K562 (cell line): ENCODE data around the gene ENDOD1. TPM values are rescaled to one million over a fixed set of nuclear protein-coding genes. Genes with fewer than 3 reads are reported as not detected.

ENCODE experiments used
- ATAC-seq: fragments of 200-7000 bp; cut with Tn5 transposase; 3 replicates; pipeline ENCODE4 v1.9.1; 2020; ENCODE audit warnings: moderate library complexity
- Bru-seq: library from RNA; stranded (reverse); fragments of 400-500 nt; gene quantifications from one replicate; lab custom pipeline; 2021; lab: Mats Ljungman, UMichigan
- BruChase-seq, 2 experiments: library from RNA; stranded (reverse); fragments of 400-500 nt; gene quantifications; one replicate each; lab custom pipeline; 2021; lab: Mats Ljungman, UMichigan
- BruUV-seq: library from RNA; stranded (reverse); fragments of 400-500 nt; replicated peaks from 2 replicates; lab custom pipeline; 2021; lab: Mats Ljungman, UMichigan
- CTCF ChIA-PET: fragments of 300-600 bp; formaldehyde crosslinking; extraction: SDS; loops from one replicate; lab custom pipeline; 2021; ENCODE audit warnings: low intra/inter-chr PET ratio; lab: Yijun Ruan, JAX
- POLR2A ChIA-PET: fragments of 300-600, 350-650 bp; sonication (Branson Sonifier 250); formaldehyde crosslinking; extraction: SDS; loops from one replicate; lab custom pipeline; 2021; ENCODE audit warnings: antibody characterized with exemption, inconsistent platforms; lab: Yijun Ruan, JAX
- DNase-seq, 4 experiments: peaks; one replicate each; pipeline versions ENCODE4 v3.0.0 to v3.0.0-alpha.2; 2011 to 2018; ENCODE audit warnings: low spot score in 3 of 4, mixed read lengths in 3 of 4; ENCODE audit errors: extremely low read depth in 1 of 4
- FAIRE-seq: peaks from 2 replicates; lab custom pipeline; 2011; peaks lifted over from hg19 to GRCh38; lab: Jason Lieb, UNC
- H2AFZ ChIP-seq: 2 replicates; pipeline ENCODE4 v1.6.0; 2011; ENCODE audit warnings: low read depth, low read length, control low read depth, inconsistent platforms
- H3K27ac ChIP-seq: fragments of 200-600 bp; 3 replicates; pipeline ENCODE4 v1.8.0; 2011; ENCODE audit warnings: low read depth, mild to moderate bottlenecking, control low read depth, inconsistent platforms, low read length, moderate library complexity, mixed read lengths; ENCODE audit errors: extremely low read depth
- H3K27me3 ChIP-seq, 2 experiments: fragments of 300-600 bp in 1 of 2; 2 replicates in 1 of 2; 3 replicates in 1 of 2; pipeline versions ENCODE4 v1.6.0 to v1.8.0; 2011; ENCODE audit warnings: inconsistent platforms in 2 of 2, low read length in 2 of 2, mild to moderate bottlenecking in 1 of 2, mixed read lengths in 1 of 2, moderate library complexity in 1 of 2; ENCODE audit not compliant: control insufficient read depth in 2 of 2, insufficient read depth in 2 of 2
- H3K36me3 ChIP-seq: fragments of 300-600 bp; 3 replicates; pipeline ENCODE4 v1.8.0; 2011; ENCODE audit warnings: mild to moderate bottlenecking, low read length, inconsistent platforms; ENCODE audit not compliant: control insufficient read depth, insufficient read depth
- H3K4me1 ChIP-seq, 2 experiments: fragments of 200-600 bp in 1 of 2; replicated peaks in 1 of 2; 2 replicates in 1 of 2; 3 replicates in 1 of 2; pipeline versions ENCODE4 v1.5.1 to v1.8.0; 2011; ENCODE audit warnings: inconsistent platforms in 2 of 2, low read length in 2 of 2, mild to moderate bottlenecking in 1 of 2, mixed read lengths in 1 of 2, moderate library complexity in 1 of 2; ENCODE audit not compliant: control insufficient read depth in 2 of 2, insufficient read depth in 2 of 2
- H3K4me2 ChIP-seq: 2 replicates; pipeline ENCODE4 v1.6.1; 2011; ENCODE audit warnings: low read length, control low read depth, inconsistent platforms, mixed read lengths; ENCODE audit not compliant: insufficient read depth
- H3K4me3 ChIP-seq: fragments of 200-600 bp; sonication (generic), shearing (Covaris generic); 2 replicates; pipeline ENCODE4 v1.5.1; 2016; ENCODE audit warnings: control low read depth, inconsistent platforms
- H3K79me2 ChIP-seq: fragments of 200-600 bp; 3 replicates; pipeline ENCODE4 v1.8.0; 2011; ENCODE audit warnings: low read length, inconsistent platforms; ENCODE audit not compliant: control insufficient read depth, insufficient read depth
- H3K9ac ChIP-seq, 2 experiments: 2 replicates each; pipeline versions ENCODE4 v1.6.0 to v1.6.1; 2011; ENCODE audit warnings: low read depth in 2 of 2, low read length in 2 of 2, control low read depth in 1 of 2, inconsistent platforms in 1 of 2, mild to moderate bottlenecking in 1 of 2, mixed read lengths in 1 of 2; ENCODE audit not compliant: insufficient read depth in 1 of 2
- H3K9me1 ChIP-seq: one replicate; pipeline ENCODE4 v1.6.0; 2011; ENCODE audit warnings: inconsistent platforms, mild to moderate bottlenecking, low read length, moderate library complexity; ENCODE audit not compliant: control insufficient read depth, insufficient read depth
- H3K9me3 ChIP-seq: replicated peaks from 2 replicates; pipeline ENCODE4 v1.5.1; 2011; ENCODE audit warnings: low read depth, low read length, inconsistent platforms; ENCODE audit not compliant: control insufficient read depth, insufficient read depth
- H4K20me1 ChIP-seq: replicated peaks from 2 replicates; pipeline ENCODE4 v1.6.1; 2011; ENCODE audit warnings: low read length, inconsistent platforms, mixed read lengths; ENCODE audit not compliant: control insufficient read depth, insufficient read depth
- CHD2 ChIP-seq: IDR thresholded peaks from 2 replicates; pipeline ENCODE4 v1.6.1; 2011; ENCODE audit warnings: low read depth, low read length
- CTBP1 ChIP-seq: fragments of 450-650 bp; IDR thresholded peaks from 2 replicates; pipeline ENCODE4 v1.6.1; 2016; ENCODE audit warnings: borderline replicate concordance
- CXXC5 ChIP-seq: fragments of 250-450 bp; sonication (Bioruptor Pico); IDR thresholded peaks from 2 replicates; pipeline ENCODE4 v1.8.0; 2022; ENCODE audit warnings: inconsistent platforms, mild to moderate bottlenecking, moderate library complexity
- PCBP2 ChIP-seq: fragments of 200-400 bp; formaldehyde crosslinking; IDR thresholded peaks from 2 replicates; pipeline ENCODE4 v1.6.1; 2018; ENCODE audit warnings: low read length, low read depth, mild to moderate bottlenecking, moderate library complexity; ENCODE audit not compliant: poor library complexity, severe bottlenecking
- SOX6 ChIP-seq: fragments of 450-650 bp; IDR thresholded peaks from 2 replicates; pipeline ENCODE4 v1.6.1; 2014; ENCODE audit warnings: mild to moderate bottlenecking
- SPI1 ChIP-seq: IDR thresholded peaks from 2 replicates; pipeline ENCODE4 v1.6.1; 2011; ENCODE audit warnings: low read depth, low read length, control low read depth, borderline replicate concordance
- ZNF785 ChIP-seq: fragments of 250-450 bp; sonication (Bioruptor Pico); IDR thresholded peaks from 2 replicates; pipeline ENCODE4 v1.4.0; 2020; ENCODE audit warnings: mild to moderate bottlenecking
- WGBS: fragments of 100-300 bp; shearing (Covaris generic); methylation state at CpG from one replicate; pipeline ENCODE4 v1.1.6; 2016; ENCODE audit warnings: low coverage, mixed read lengths; ENCODE audit not compliant: insufficient coverage; ENCODE audit errors: missing lambda C conversion rate; 5-methylcytosine and 5-hydroxymethylcytosine counted together
- in situ Hi-C: fragments of 300-500 bp; cut with MboI; formaldehyde crosslinking; loops from 4 replicates; pipeline ENCODE4 v1.15.0; 2018; ENCODE audit warnings: inconsistent platforms, mixed read lengths
- intact Hi-C: fragments of 100-400 bp; cut with micrococcal nuclease; formaldehyde crosslinking; loops from 2 replicates; pipeline ENCODE4 v1.14.2; 2022
- long read RNA-seq, 3 experiments: library from polyadenylated mRNA in 2 of 3; library from RNA in 1 of 3; unstranded in 2 of 3; stranded (forward) in 1 of 3; transcript quantifications; one replicate each; pipeline ENCODE4 v2.0.0, GENCODE V29; 2019 to 2022
- polyA minus RNA-seq, 3 experiments: library from RNA; depleted of rRNA, polyadenylated mRNA; stranded (reverse); fragments of >200 nt; gene quantifications; 2 replicates each; pipeline ENCODE4 v1.2.3, GENCODE V29; 2011
- polyA plus RNA-seq, 8 experiments: library from polyadenylated mRNA; depleted of rRNA in 4 of 8; stranded (reverse) in 5 of 8; unstranded in 3 of 8; fragments of >200 nt; fragmentation: Nextera tagmentation in 2 of 8; fragmentation: Illumina TruSeq in 1 of 8; extraction: Ambion mirVana in 2 of 8; extraction: Trizol in 1 of 8; gene quantifications; 2 replicates each; pipeline versions ENCODE4 v1.2.1 to v1.2.3, GENCODE V29; 2011 to 2014; ENCODE audit warnings: inconsistent platforms in 1 of 8, missing spikeins in 1 of 8
- total RNA-seq, 7 experiments: library from RNA; depleted of rRNA in 6 of 7; stranded (reverse); fragments of >200 nt in 6 of 7; fragmentation: Illumina TruSeq in 2 of 7; extraction: Trizol in 2 of 7; gene quantifications; 2 replicates each; pipeline versions ENCODE4 v1.2.1 to v1.2.3, GENCODE V29; 2011 to 2021; ENCODE audit warnings: low replicate concordance in 1 of 7
- TF ChIP-seq, protein P1 (sequence below), 2 experiments: IDR thresholded peaks; 2 replicates each; pipeline ENCODE4 v1.6.1; 2012; ENCODE audit warnings: improper control_type of control experiment in 2 of 2, low read depth in 2 of 2, low read length in 2 of 2, borderline replicate concordance in 1 of 2

The ENDOD1 gene, protein sequence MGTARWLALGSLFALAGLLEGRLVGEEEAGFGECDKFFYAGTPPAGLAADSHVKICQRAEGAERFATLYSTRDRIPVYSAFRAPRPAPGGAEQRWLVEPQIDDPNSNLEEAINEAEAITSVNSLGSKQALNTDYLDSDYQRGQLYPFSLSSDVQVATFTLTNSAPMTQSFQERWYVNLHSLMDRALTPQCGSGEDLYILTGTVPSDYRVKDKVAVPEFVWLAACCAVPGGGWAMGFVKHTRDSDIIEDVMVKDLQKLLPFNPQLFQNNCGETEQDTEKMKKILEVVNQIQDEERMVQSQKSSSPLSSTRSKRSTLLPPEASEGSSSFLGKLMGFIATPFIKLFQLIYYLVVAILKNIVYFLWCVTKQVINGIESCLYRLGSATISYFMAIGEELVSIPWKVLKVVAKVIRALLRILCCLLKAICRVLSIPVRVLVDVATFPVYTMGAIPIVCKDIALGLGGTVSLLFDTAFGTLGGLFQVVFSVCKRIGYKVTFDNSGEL
- total RNA-seq (2011; cell fraction: chromatin; rRNA removed; ENCODE audit: low replicate concordance): 11.0 and 14.5 TPM in 2 replicates
- total RNA-seq (2011; cell fraction: nucleolus; rRNA removed): 14.3 and 16.5 TPM in 2 replicates
- 18.3 and 21.3 TPM in 2 replicates for total RNA-seq (2011; cell fraction: nucleoplasm; rRNA removed)
- total RNA-seq (2014; rRNA removed) (9.8 and 10.3 TPM in 2 replicates), total RNA-seq (2014; rRNA removed; fragmentation: Illumina TruSeq; extraction: Trizol) (11.8 and 12.2 TPM in 2 replicates), total RNA-seq (2015; rRNA removed; fragmentation: Illumina TruSeq; extraction: Trizol) (8.3 and 8.4 TPM in 2 replicates), total RNA-seq (2021) (9.7 and 10.5 TPM in 2 replicates), polyA plus RNA-seq (2011; rRNA removed) (9.4 and 10.3 TPM in 2 replicates), polyA plus RNA-seq (2014; fragmentation: Illumina TruSeq; extraction: Trizol) (8.1 and 9.3 TPM in 2 replicates), polyA plus RNA-seq (2014; fragmentation: Nextera tagmentation; extraction: Ambion mirVana) (1 to 10 TPM; 4.2 to 4.4 TPM), polyA plus RNA-seq (2014; rRNA removed) (5.1 and 5.2 TPM in 2 replicates), polyA minus RNA-seq (2011; rRNA and poly(A)+ RNA removed) (16.0 and 20.7 TPM in 2 replicates), Bru-seq, nascent RNA (percentile 54 among the genes with signal in this experiment), BruChase-seq, experiment 1, labeled RNA remaining after a 2-hour chase (percentile 72 among the genes with signal in this experiment), BruChase-seq, experiment 2, labeled RNA remaining after a 6-hour chase (percentile 72 among the genes with signal in this experiment)
- 5.9 and 8.7 TPM in 2 replicates for polyA plus RNA-seq (2011; cell fraction: cytosol; rRNA removed)
- polyA plus RNA-seq (2011; cell fraction: nucleus; rRNA removed): 5.8 and 9.7 TPM in 2 replicates
- polyA plus RNA-seq (2012): 7.6 and 8.2 TPM in 2 replicates
- polyA minus RNA-seq (2011; cell fraction: cytosol; rRNA and poly(A)+ RNA removed): 8.1 and 8.5 TPM in 2 replicates
- polyA minus RNA-seq (2011; cell fraction: nucleus; rRNA and poly(A)+ RNA removed): 6.1 and 14.1 TPM in 2 replicates
- long read RNA-seq, experiment 1, full-length matches to known transcripts: 27 of 39 reads
- long read RNA-seq, experiment 1, partial matches to known transcripts: 12 of 39 reads
- long read RNA-seq, experiment 1, other reads (novel, unspliced or antisense): 0 of 39 reads
- long read RNA-seq, experiment 2, full-length matches to known transcripts: 8 of 24 reads
- long read RNA-seq, experiment 2, partial matches to known transcripts: 0 of 24 reads
- long read RNA-seq, experiment 2, other reads (novel, unspliced or antisense): 16 of 24 reads
- long read RNA-seq, experiment 3, full-length matches to known transcripts: 5 of 7 reads
- long read RNA-seq, experiment 3, partial matches to known transcripts: 0 of 7 reads
- long read RNA-seq, experiment 3, other reads (novel, unspliced or antisense): 2 of 7 reads

DNA sequence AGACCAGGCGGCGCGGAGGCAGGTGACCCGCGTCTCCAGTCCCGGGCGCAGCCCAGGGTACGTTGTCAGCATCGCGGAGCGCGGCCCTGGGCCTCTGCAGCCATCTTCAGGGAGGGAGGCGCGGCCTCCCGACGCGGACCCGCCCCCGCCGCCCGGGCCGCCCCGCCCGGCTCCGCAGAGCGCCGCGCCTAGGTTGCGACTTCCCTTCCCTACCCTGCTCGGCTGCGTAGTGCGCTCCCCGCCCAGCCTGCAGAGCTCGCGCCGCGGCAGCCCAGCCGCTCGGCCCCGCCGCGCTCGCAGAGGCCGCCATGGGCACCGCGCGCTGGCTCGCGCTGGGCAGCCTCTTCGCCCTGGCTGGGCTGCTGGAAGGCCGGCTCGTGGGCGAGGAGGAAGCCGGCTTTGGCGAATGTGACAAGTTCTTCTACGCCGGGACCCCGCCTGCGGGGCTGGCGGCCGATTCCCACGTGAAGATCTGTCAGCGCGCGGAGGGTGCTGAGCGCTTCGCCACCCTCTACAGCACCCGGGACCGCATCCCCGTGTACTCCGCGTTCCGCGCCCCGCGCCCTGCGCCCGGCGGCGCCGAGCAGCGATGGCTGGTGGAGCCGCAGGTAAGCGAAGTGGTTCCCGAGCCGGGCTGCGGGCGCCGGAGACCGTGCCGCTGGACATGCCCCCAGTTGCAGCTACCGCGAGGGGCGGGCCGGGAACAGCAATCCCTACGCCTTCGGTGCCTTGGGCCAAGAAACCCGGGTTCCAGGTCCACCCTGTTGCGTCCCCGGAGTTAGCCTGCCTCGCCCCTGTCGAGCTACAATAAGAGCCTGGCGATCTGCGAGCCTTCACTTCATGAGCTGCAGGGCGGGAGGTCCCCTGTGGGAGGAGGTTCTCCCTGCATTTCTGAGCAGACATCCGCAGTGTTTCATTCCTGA, at the start of gene ENDOD1:
Gene ENDOD1 (plus strand): TSS at position 227 of the 923 bp plus-strand sequence. CDS start 82 bp downstream, at position 309.
- intact Hi-C loops: loop anchor here (2.0 kb wide), 1 partner anchor 21 kb away; no protein-coding TSS in a partner anchor
- POLR2A ChIA-PET: interaction anchor here (0.7 to 5.8 kb wide), 8 partner anchors 9 to 793 kb away, joined by 3 to 37 read pairs (median 4); no protein-coding TSS in a partner anchor
- peaks cover 26 to 33% of the 10 kb centered on the region in 2 experiments for H3K4me1 ChIP-seq
- TF ChIP-seq, protein P1, sequence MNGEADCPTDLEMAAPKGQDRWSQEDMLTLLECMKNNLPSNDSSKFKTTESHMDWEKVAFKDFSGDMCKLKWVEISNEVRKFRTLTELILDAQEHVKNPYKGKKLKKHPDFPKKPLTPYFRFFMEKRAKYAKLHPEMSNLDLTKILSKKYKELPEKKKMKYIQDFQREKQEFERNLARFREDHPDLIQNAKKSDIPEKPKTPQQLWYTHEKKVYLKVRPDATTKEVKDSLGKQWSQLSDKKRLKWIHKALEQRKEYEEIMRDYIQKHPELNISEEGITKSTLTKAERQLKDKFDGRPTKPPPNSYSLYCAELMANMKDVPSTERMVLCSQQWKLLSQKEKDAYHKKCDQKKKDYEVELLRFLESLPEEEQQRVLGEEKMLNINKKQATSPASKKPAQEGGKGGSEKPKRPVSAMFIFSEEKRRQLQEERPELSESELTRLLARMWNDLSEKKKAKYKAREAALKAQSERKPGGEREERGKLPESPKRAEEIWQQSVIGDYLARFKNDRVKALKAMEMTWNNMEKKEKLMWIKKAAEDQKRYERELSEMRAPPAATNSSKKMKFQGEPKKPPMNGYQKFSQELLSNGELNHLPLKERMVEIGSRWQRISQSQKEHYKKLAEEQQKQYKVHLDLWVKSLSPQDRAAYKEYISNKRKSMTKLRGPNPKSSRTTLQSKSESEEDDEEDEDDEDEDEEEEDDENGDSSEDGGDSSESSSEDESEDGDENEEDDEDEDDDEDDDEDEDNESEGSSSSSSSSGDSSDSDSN (IDR thresholded peaks at IDR 0.05; ENCODE audit: borderline replicate concordance in 1 of 2, low read depth in 2 of 2, low read length in 2 of 2): peak in 1 of 2 experiments; percentile 92; a peak in 3 of 4 replicates
- TF ChIP-seq ZNF785 (CRISPR knock-in tag) (no peak), PCBP2 (no peak), CTBP1 (peak; percentile 97), SOX6 (0 out of 2 replicates have a peak, but pooled peaks have one; percentile 26), CHD2 (0 out of 2 replicates have a peak, but pooled peaks have one; percentile 5), SPI1 (peak; percentile 52; the same call in 1 of the 2 replicates), CXXC5 (CRISPR knock-in tag) (peak; percentile 90)

More for the DNA sequence above, at the start of gene ENDOD1:
- Histone ChIP-seq H3K4me3 (peak within 1 kb of the TSS; percentile 79), H3K79me2 (peaks cover 15% of the 10 kb centered on the region; the same call in 2 of the 3 replicates), H3K36me3 (no peaks in the 10 kb centered on the region; the same call in 2 of the 3 replicates), H3K27me3 (no peaks in the 10 kb centered on the region), H3K4me2 (peak within 1 kb of the TSS; percentile 89), H3K9me1 (no peaks in the 10 kb centered on the region), H4K20me1 (peaks cover 3% of the 10 kb centered on the region; the same call in 1 of the 2 replicates), H3K9ac (peak within 1 kb of the TSS; percentile 76 to 93), H3K9me3 (no peaks in the 10 kb centered on the region), H3K27ac (peak within 1 kb of the TSS; percentile 61), H2AFZ (peak within 1 kb of the TSS; percentile 96)
- under 1% methylated on average over 68 of the region's 106 CpGs for WGBS
- peak; percentile 98 for ATAC-seq
- FAIRE-seq: no peak
- in situ Hi-C loops: no loop called here
- BruUV-seq: no TSS peak
- CTCF ChIA-PET: no interaction called here
- peak; percentile 89 to 91 (median 89) for DNase-seq
